ENCODE measurements around the gene ZNHIT1. TPM values are rescaled to one million over a fixed set of nuclear protein-coding genes. Genes with fewer than 3 reads are reported as not detected.

Gene ZNHIT1
- total and polyA plus RNA-seq, 2 of the 8 experiments (the other 6 are each of a cell fraction or from before 2014, with no cell fraction given) = 38.2 to 61.7 TPM

DNA sequence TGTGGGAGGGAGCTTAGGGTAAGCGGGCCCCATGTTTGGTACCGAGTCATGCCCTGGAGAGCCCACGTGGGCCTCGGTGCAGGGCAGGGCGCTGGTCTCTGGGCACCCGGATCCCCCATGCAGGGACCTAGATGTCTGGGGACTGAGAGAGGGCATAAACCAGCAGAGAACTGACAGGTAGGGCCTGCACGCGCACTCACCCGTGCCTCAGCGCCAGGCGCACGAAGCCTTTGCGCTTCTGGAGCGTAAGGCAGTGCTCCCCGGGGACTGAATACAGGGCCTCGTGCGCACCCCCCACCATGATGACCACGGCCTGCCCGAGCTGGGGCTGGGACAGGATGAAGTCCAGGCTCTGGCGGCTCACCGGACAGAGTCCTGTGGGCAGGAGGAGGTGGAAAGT lies 20.0 kb upstream of the ZNHIT1 start (continued):
- TF ChIP-seq CHD7 (IDR thresholded peaks at IDR 0.05; ENCODE audit: insufficient replicate concordance, low read length) = no peak
- no peak for TF ChIP-seq GABPA (IDR thresholded peaks at IDR 0.05; ENCODE audit: borderline replicate concordance, insufficient read depth, low read length)
- TF ChIP-seq MAFK (IDR thresholded peaks at IDR 0.05; ENCODE audit: low read depth, low read length) = no peak
- TF ChIP-seq TBP (IDR thresholded peaks at IDR 0.05; ENCODE audit: low read depth, low read length) = no peak
- no peak for TF ChIP-seq BRCA1 (IDR thresholded peaks at IDR 0.05; ENCODE audit: low read depth, low read length)
- TF ChIP-seq TCF12 (IDR thresholded peaks at IDR 0.05; ENCODE audit: low read depth, low read length) = no peak
- TF ChIP-seq EGR1 (IDR thresholded peaks at IDR 0.05; ENCODE audit: borderline replicate concordance, low read depth, low read length) = no peak
